Measurements from ENCODE around the gene OSBPL10.

OSBPL10 gene

GRCh38 chr3:31959251-31959650, 21.8 kb downstream of the OSBPL10 start:
- DNase-seq (ENCODE audit: low read depth) = no peak

GRCh38 chr3:31958701-31959152, 22.3 kb downstream of the OSBPL10 start:
- no peak for DNase-seq (ENCODE audit: low read depth)

- DNase-seq (ENCODE audit: low read depth) = peak; percentile 62
Measured at GRCh38 chr3:31957106-31957505, 24.0 kb downstream of the OSBPL10 start.

GRCh38 chr3:31955581-31955980, 25.5 kb downstream of the OSBPL10 start:
- DNase-seq (ENCODE audit: low read depth) = no peak

GRCh38 chr3:31953636-31954035, 27.4 kb downstream of the OSBPL10 start:
- no peak for DNase-seq (ENCODE audit: low read depth)

- DNase-seq (ENCODE audit: low read depth) = no peak
Measured at GRCh38 chr3:31953091-31953490, 28.0 kb downstream of the OSBPL10 start.

- no peak for DNase-seq (ENCODE audit: low read depth)
Measured at GRCh38 chr3:31952205-31952604, 28.9 kb downstream of the OSBPL10 start.

- no peak for DNase-seq (ENCODE audit: low read depth)
Measured at GRCh38 chr3:31948280-31948679, 32.8 kb downstream of the OSBPL10 start.

GRCh38 chr3:31947671-31948091, 33.4 kb downstream of the OSBPL10 start:
- no peak for DNase-seq (ENCODE audit: low read depth)

- no peak for DNase-seq (ENCODE audit: low read depth)
Measured at GRCh38 chr3:31947162-31947561, 33.9 kb downstream of the OSBPL10 start.

GRCh38 chr3:31946484-31947081, 34.5 kb downstream of the OSBPL10 start:
- no peak for DNase-seq (ENCODE audit: low read depth)

- DNase-seq (ENCODE audit: low read depth) = peak; percentile 92
Measured at GRCh38 chr3:31945738-31946052, 35.4 kb downstream of the OSBPL10 start.

GRCh38 chr3:31943041-31943440, 38.0 kb downstream of the OSBPL10 start:
- no peak for DNase-seq (ENCODE audit: low read depth)

GRCh38 chr3:31942446-31942845, 38.6 kb downstream of the OSBPL10 start:
- no peak for DNase-seq (ENCODE audit: low read depth)

GRCh38 chr3:31937225-31937624, 43.8 kb downstream of the OSBPL10 start:
- DNase-seq (ENCODE audit: low read depth) = peak; percentile 63

- no peak for DNase-seq (ENCODE audit: low read depth)
Measured at GRCh38 chr3:31936420-31937060, 44.5 kb downstream of the OSBPL10 start.

GRCh38 chr3:31934866-31935265, 46.2 kb downstream of the OSBPL10 start:
- no peak for DNase-seq (ENCODE audit: low read depth)

GRCh38 chr3:31934018-31934417, 47.0 kb downstream of the OSBPL10 start:
- DNase-seq (ENCODE audit: low read depth) = peak; percentile 80

GRCh38 chr3:31932990-31933389, 48.1 kb downstream of the OSBPL10 start:
- no peak for DNase-seq (ENCODE audit: low read depth)

- no peak for DNase-seq (ENCODE audit: low read depth)
Measured at GRCh38 chr3:31929826-31930502, 51.1 kb downstream of the OSBPL10 start.

- DNase-seq (ENCODE audit: low read depth) = no peak
Measured at GRCh38 chr3:31927811-31928210, 53.3 kb downstream of the OSBPL10 start.

GRCh38 chr3:31926543-31926942, 54.5 kb downstream of the OSBPL10 start:
- no peak for DNase-seq (ENCODE audit: low read depth)

- no peak for DNase-seq (ENCODE audit: low read depth)
Measured at GRCh38 chr3:31925271-31925630, 55.8 kb downstream of the OSBPL10 start.
